Osteoblast (primary cell): ENCODE results near the gene RECK. TPM values are rescaled to one million over a fixed set of nuclear protein-coding genes. Genes with fewer than 3 reads are reported as not detected.

ENCODE experiments used
- DNase-seq: peaks from one replicate; pipeline ENCODE4 v3.0.0; 2011; ENCODE audit warnings: low spot score, mixed read lengths; ENCODE audit not compliant: insufficient read length; ENCODE audit errors: missing footprints
- H2AFZ ChIP-seq: 2 replicates; pipeline ENCODE4 v1.6.0; 2011; ENCODE audit warnings: mild to moderate bottlenecking, low read length
- H3K27ac ChIP-seq: 2 replicates; pipeline ENCODE4 v1.5.1; 2011; ENCODE audit warnings: mild to moderate bottlenecking, low read depth, low read length, moderate library complexity
- H3K27me3 ChIP-seq: 2 replicates; pipeline ENCODE4 v1.6.0; 2012; ENCODE audit warnings: mild to moderate bottlenecking, control low read depth, inconsistent platforms, low read length, moderate library complexity; ENCODE audit not compliant: insufficient read depth
- H3K36me3 ChIP-seq: 2 replicates; pipeline ENCODE4 v1.5.1; 2011; ENCODE audit warnings: mild to moderate bottlenecking, low read length, control low read depth, moderate library complexity; ENCODE audit not compliant: insufficient read depth
- H3K4me1 ChIP-seq: 2 replicates; pipeline ENCODE4 v1.5.1; 2011; ENCODE audit warnings: mild to moderate bottlenecking, low read length, control low read depth, moderate library complexity; ENCODE audit not compliant: insufficient read depth
- H3K4me2 ChIP-seq: 2 replicates; pipeline ENCODE4 v1.6.0; 2011; ENCODE audit warnings: mild to moderate bottlenecking, low read length; ENCODE audit not compliant: insufficient read depth
- H3K4me3 ChIP-seq: fragments of 200-600 bp; sonication (generic); 3 replicates; pipeline ENCODE4 v1.5.1; 2012; ENCODE audit warnings: mild to moderate bottlenecking, low read length, inconsistent platforms; ENCODE audit not compliant: insufficient read depth
- H3K79me2 ChIP-seq: 2 replicates; pipeline ENCODE4 v1.6.0; 2012; ENCODE audit warnings: mild to moderate bottlenecking, low read length, control low read depth, inconsistent platforms; ENCODE audit not compliant: insufficient read depth
- H3K9me3 ChIP-seq: 2 replicates; pipeline ENCODE4 v1.5.1; 2011; ENCODE audit warnings: low read depth, low read length, control low read depth
- H4K20me1 ChIP-seq: 2 replicates; pipeline ENCODE4 v1.6.0; 2012; ENCODE audit warnings: mild to moderate bottlenecking, low read length, control low read depth; ENCODE audit not compliant: insufficient read depth
- total RNA-seq: library from RNA; depleted of rRNA; stranded (reverse); fragments of >200 nt; gene quantifications from 2 replicates; pipeline ENCODE4 v1.2.3, GENCODE V29; 2012
- TF ChIP-seq, protein P1 (sequence below): IDR thresholded peaks from 2 replicates; pipeline ENCODE4 v1.5.1; 2011; ENCODE audit warnings: mild to moderate bottlenecking, low read depth, low read length, moderate library complexity; ENCODE audit errors: extremely low read depth

RECK gene
- total RNA-seq, 1 donor, result 31.5 TPM

DNA sequence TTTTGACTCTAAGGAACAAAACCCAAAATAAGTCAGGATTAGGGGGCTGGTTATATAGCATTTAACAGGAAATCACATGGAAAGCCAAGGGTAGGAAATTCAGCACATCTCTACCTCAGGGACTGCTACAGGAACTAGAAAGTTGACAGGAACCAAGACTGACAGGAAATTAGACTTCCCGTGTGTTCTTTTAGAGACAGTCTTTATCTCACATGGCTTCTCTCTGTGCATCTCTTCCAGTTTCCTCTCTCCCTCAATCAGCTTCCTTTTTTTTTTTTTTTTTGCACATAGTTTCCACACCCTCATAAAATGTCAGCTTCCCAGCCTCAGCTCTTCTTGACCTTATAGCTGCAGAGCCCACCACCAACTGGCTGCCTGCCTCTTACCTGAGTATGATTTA, 4.8 kb downstream of the RECK start:
- H3K27ac ChIP-seq, result no peak overlapping the region
- H3K4me1 ChIP-seq, result peaks cover 41% of the 10 kb centered on the region
- TF ChIP-seq, protein P1, sequence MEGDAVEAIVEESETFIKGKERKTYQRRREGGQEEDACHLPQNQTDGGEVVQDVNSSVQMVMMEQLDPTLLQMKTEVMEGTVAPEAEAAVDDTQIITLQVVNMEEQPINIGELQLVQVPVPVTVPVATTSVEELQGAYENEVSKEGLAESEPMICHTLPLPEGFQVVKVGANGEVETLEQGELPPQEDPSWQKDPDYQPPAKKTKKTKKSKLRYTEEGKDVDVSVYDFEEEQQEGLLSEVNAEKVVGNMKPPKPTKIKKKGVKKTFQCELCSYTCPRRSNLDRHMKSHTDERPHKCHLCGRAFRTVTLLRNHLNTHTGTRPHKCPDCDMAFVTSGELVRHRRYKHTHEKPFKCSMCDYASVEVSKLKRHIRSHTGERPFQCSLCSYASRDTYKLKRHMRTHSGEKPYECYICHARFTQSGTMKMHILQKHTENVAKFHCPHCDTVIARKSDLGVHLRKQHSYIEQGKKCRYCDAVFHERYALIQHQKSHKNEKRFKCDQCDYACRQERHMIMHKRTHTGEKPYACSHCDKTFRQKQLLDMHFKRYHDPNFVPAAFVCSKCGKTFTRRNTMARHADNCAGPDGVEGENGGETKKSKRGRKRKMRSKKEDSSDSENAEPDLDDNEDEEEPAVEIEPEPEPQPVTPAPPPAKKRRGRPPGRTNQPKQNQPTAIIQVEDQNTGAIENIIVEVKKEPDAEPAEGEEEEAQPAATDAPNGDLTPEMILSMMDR, result no peak
- peaks cover 95% of the 10 kb centered on the region for H3K79me2 ChIP-seq
- H3K9me3 ChIP-seq, result no peaks in the 10 kb centered on the region
- no peaks in the 10 kb centered on the region for H3K27me3 ChIP-seq
- peak overlapping the region; percentile 92 for H3K4me2 ChIP-seq
- no peak for DNase-seq
- H3K4me3 ChIP-seq, result no peak overlapping the region
- no peaks in the 10 kb centered on the region for H3K36me3 ChIP-seq
- no peak overlapping the region for H2AFZ ChIP-seq
- peaks cover 31% of the 10 kb centered on the region for H4K20me1 ChIP-seq

DNA sequence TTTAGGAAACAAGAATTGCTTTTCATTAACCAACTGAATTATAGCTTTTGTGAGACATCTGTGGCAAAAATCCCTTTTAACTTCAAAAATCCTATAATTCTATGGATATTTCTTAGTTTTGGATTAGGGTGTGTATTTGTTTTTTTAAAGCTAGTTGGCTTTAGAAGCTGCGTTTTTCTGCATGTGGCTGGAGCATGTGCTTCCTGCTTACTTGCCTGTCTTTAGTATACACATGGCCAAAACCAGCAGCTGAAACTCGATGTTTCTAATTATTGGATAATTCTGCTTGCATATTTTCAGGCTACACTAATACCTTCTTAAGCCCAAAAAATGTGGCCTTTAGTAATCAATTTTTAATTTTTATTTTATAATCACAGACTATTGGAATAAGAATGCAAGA, 8.9 kb downstream of the RECK start:
- TF ChIP-seq, protein P1, result no peak
- Histone ChIP-seq H3K27ac (no peak overlapping the region), H2AFZ (no peak overlapping the region), H3K79me2 (peaks cover 96% of the 10 kb centered on the region), H3K27me3 (no peaks in the 10 kb centered on the region), H3K4me2 (no peak overlapping the region), H3K9me3 (no peaks in the 10 kb centered on the region), H4K20me1 (peaks cover 62% of the 10 kb centered on the region), H3K4me3 (no peak overlapping the region), H3K36me3 (no peaks in the 10 kb centered on the region), H3K4me1 (peaks cover 23% of the 10 kb centered on the region)
- no peak for DNase-seq

DNA sequence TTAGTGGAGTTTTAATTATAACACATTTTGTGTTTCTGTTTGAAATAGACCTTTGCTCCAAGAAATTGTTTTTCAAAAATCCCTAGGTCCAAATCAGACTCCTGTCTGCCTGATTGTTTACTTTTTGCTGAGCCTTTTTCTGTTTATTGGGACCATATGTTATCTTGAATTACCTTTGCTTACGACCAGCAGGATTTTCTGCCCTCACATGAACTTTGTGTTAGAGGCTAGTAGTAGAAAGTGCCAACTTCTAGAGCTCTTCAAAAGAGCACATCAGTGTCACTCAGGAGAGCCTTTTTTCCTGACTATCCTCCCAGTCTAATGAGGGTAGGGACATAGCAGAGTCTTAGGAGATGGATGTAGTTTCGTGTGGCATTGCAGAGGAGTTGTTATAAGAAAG, 10.2 kb downstream of the RECK start:
- Histone ChIP-seq H3K4me3 (no peak overlapping the region), H3K79me2 (peaks cover 95% of the 10 kb centered on the region), H4K20me1 (peaks cover 69% of the 10 kb centered on the region), H3K27ac (no peak overlapping the region), H2AFZ (no peak overlapping the region), H3K9me3 (no peaks in the 10 kb centered on the region), H3K27me3 (no peaks in the 10 kb centered on the region), H3K4me2 (no peak overlapping the region), H3K36me3 (peaks cover 7% of the 10 kb centered on the region), H3K4me1 (peaks cover 12% of the 10 kb centered on the region)
- TF ChIP-seq, protein P1, result no peak
- DNase-seq, result no peak

DNA sequence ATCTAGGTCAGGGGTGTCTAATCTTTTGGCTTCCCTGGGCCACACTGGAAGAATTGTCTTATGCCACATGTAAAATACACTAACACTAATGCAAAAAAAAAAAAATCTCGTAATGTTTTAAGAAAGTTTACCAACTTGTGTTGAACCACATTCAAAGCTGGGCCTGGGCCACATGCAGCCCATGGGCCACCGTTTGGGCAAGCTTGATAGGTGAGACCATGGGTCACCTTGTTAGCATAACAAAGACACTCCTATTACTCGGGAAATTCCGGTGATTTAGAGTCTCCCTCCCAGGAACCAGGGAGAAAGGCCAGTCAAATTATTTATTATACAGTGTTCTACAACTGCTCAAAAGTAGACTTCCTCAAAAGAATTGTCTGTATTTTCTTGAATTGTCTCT, 12.7 kb downstream of the RECK start:
- H3K4me1 ChIP-seq, result peaks cover 15% of the 10 kb centered on the region
- peaks cover 21% of the 10 kb centered on the region for H3K36me3 ChIP-seq
- H2AFZ ChIP-seq, result no peak overlapping the region
- peaks cover 96% of the 10 kb centered on the region for H3K79me2 ChIP-seq
- H4K20me1 ChIP-seq, result peaks cover 74% of the 10 kb centered on the region
- H3K27me3 ChIP-seq, result no peaks in the 10 kb centered on the region
- no peak overlapping the region for H3K4me2 ChIP-seq
- H3K4me3 ChIP-seq, result no peak overlapping the region
- H3K9me3 ChIP-seq, result no peaks in the 10 kb centered on the region
- H3K27ac ChIP-seq, result no peak overlapping the region
- TF ChIP-seq, protein P1, result no peak
- DNase-seq, result no peak
